Nephron (organoid): ENCODE data around the gene DTL.
"Not testable (repeated sequence)": the region's sequence is repeated elsewhere in the genome, so short reads cannot be mapped to it uniquely, and the experiment has no call there.

ENCODE experiments used
- H3K27ac Mint-ChIP-seq, 3 experiments: 2 replicates each; pipeline ENCODE4 v1.8.0; 2020; ENCODE audit warnings: mixed read lengths in 3 of 3, mild to moderate bottlenecking in 2 of 3, moderate library complexity in 1 of 3
- H3K27me3 Mint-ChIP-seq: 2 replicates; pipeline ENCODE4 v1.8.0; 2021; ENCODE audit warnings: low read depth, mild to moderate bottlenecking, moderate library complexity, mixed read lengths
- H3K36me3 Mint-ChIP-seq: 2 replicates; pipeline ENCODE4 v1.8.0; 2020; ENCODE audit warnings: low read depth, mixed read lengths
- H3K4me1 Mint-ChIP-seq: 2 replicates; pipeline ENCODE4 v1.8.0; 2020; ENCODE audit warnings: mixed read lengths
- H3K4me3 Mint-ChIP-seq, 3 experiments: 2 replicates each; pipeline ENCODE4 v1.8.0; 2020; ENCODE audit warnings: mild to moderate bottlenecking in 3 of 3, mixed read lengths in 3 of 3, moderate library complexity in 2 of 3
- H3K9me3 Mint-ChIP-seq: 2 replicates; pipeline ENCODE4 v1.8.0; 2020; ENCODE audit warnings: mixed read lengths
- CTCF ChIP-seq, 3 experiments: fragments of 200-600 bp; sonication (generic); IDR thresholded peaks; one replicate each; pipeline ENCODE4 v1.5.0; 2021; ENCODE audit warnings: antibody characterized with exemption in 3 of 3; ENCODE audit not compliant: unreplicated experiment in 3 of 3

DTL gene

GRCh38 chr1:212035123-212035834 lies at the start of gene DTL, which contains the start of gene INTS7:
Gene DTL (plus strand): TSS chr1:212035748. CDS start chr1:212035891, 143 bp downstream.
Gene INTS7 (minus strand): TSS chr1:212035557. CDS start chr1:212035437, 120 bp downstream.
- Mint-ChIP-seq H3K27ac (peak within 1 kb of the TSS; percentile 90 to 99 (median 98)), H3K9me3 (no peaks in the 10 kb centered on the region), H3K27me3 (no peaks in the 10 kb centered on the region), H3K36me3 (peaks cover 6% of the 10 kb centered on the region), H3K4me1 (peaks cover 50% of the 10 kb centered on the region), H3K4me3 (peak within 1 kb of the TSS; percentile 95 to 97 (median 96))
- TF ChIP-seq CTCF (IDR thresholded peaks at IDR 0.05; ENCODE audit: unreplicated experiment in 3 of 3) = peak; percentile 91 to 96 (median 95)

GRCh38 chr1:211986628-211987254 lies 48.8 kb upstream of the DTL start:
- H3K27me3 Mint-ChIP-seq = no peaks in the 10 kb centered on the region
- TF ChIP-seq CTCF (IDR thresholded peaks at IDR 0.05; ENCODE audit: unreplicated experiment in 3 of 3) = no peak
- no peak overlapping the region for H3K4me3 Mint-ChIP-seq
- H3K36me3 Mint-ChIP-seq = peaks cover 17% of the 10 kb centered on the region
- no peaks in the 10 kb centered on the region for H3K4me1 Mint-ChIP-seq
- no peak overlapping the region for H3K27ac Mint-ChIP-seq
- H3K9me3 Mint-ChIP-seq = no peaks in the 10 kb centered on the region

- Mint-ChIP-seq H3K9me3 (no peaks in the 10 kb centered on the region), H3K27ac (no peak overlapping the region), H3K36me3 (peaks cover 24% of the 10 kb centered on the region), H3K27me3 (no peaks in the 10 kb centered on the region), H3K4me1 (no peaks in the 10 kb centered on the region), H3K4me3 (no peak overlapping the region)
- TF ChIP-seq CTCF (IDR thresholded peaks at IDR 0.05; ENCODE audit: unreplicated experiment in 3 of 3) = no peak
These were observed 43.9 kb upstream of the DTL start for GRCh38 chr1:211991695-211992094.

- not testable (repeated sequence) for H3K9me3 Mint-ChIP-seq, H3K4me3 Mint-ChIP-seq, H3K27me3 Mint-ChIP-seq, H3K4me1 Mint-ChIP-seq, H3K27ac Mint-ChIP-seq
- H3K36me3 Mint-ChIP-seq = peaks cover 68% of the 10 kb centered on the region
These were observed 38.1 kb upstream of the DTL start for GRCh38 chr1:211997426-211997825.

GRCh38 chr1:212002536-212002935 lies 33.0 kb upstream of the DTL start:
- H3K27ac Mint-ChIP-seq = no peak overlapping the region
- TF ChIP-seq CTCF (IDR thresholded peaks at IDR 0.05; ENCODE audit: unreplicated experiment in 3 of 3) = no peak
- H3K9me3 Mint-ChIP-seq = peaks cover 2% of the 10 kb centered on the region

GRCh38 chr1:212004895-212005608 lies 30.5 kb upstream of the DTL start:
- H3K27me3 Mint-ChIP-seq = no peaks in the 10 kb centered on the region
- TF ChIP-seq CTCF (IDR thresholded peaks at IDR 0.05; ENCODE audit: unreplicated experiment in 3 of 3) = no peak
- H3K27ac Mint-ChIP-seq = no peak overlapping the region
- no peaks in the 10 kb centered on the region for H3K9me3 Mint-ChIP-seq
- peaks cover 51% of the 10 kb centered on the region for H3K36me3 Mint-ChIP-seq
- H3K4me3 Mint-ChIP-seq = no peak overlapping the region
- no peaks in the 10 kb centered on the region for H3K4me1 Mint-ChIP-seq

More at GRCh38 chr1:212002536-212002935, 33.0 kb upstream of the DTL start:
- Mint-ChIP-seq H3K4me3 (no peak overlapping the region), H3K36me3 (peaks cover 59% of the 10 kb centered on the region), H3K4me1 (no peaks in the 10 kb centered on the region), H3K27me3 (no peaks in the 10 kb centered on the region)
